Measurements from ENCODE around the gene RUVBL2.

Gene RUVBL2

GRCh38 chr19:48961051-48961649 lies 32.5 kb upstream of the RUVBL2 start:
- peak in 1 of 2 donors; percentile 30 for DNase-seq
- no peaks in the 10 kb centered on the region for H3K9me3 Mint-ChIP-seq
- H3K4me1 Mint-ChIP-seq = peaks cover 87% of the 10 kb centered on the region
- H3K4me3 Mint-ChIP-seq = peak overlapping the region in 1 of 2 donors; percentile 10
- peak overlapping the region in 1 of 2 donors; percentile 85 for H3K27ac Mint-ChIP-seq
- no peaks in the 10 kb centered on the region for H3K27me3 Mint-ChIP-seq
- ATAC-seq = no peak

GRCh38 chr19:48961673-48962028 lies 32.0 kb upstream of the RUVBL2 start:
- Mint-ChIP-seq H3K27me3 (no peaks in the 10 kb centered on the region), H3K27ac (peak overlapping the region; percentile 93 to 98), H3K4me1 (peaks cover 87% of the 10 kb centered on the region), H3K4me3 (peak overlapping the region; percentile 92 to 96), H3K9me3 (no peaks in the 10 kb centered on the region)
- DNase-seq = peak in 1 of 2 donors; percentile 27
- no peak for ATAC-seq

GRCh38 chr19:48962029-48962848 lies 31.4 kb upstream of the RUVBL2 start:
- H3K4me1 Mint-ChIP-seq = peaks cover 87% of the 10 kb centered on the region
- no peaks in the 10 kb centered on the region for H3K27me3 Mint-ChIP-seq
- no peaks in the 10 kb centered on the region for H3K9me3 Mint-ChIP-seq
- peak; percentile 55 to 70 for DNase-seq
- peak; percentile 43 for ATAC-seq
- H3K4me3 Mint-ChIP-seq = peak overlapping the region; percentile 92 to 96
- peak overlapping the region; percentile 93 to 98 for H3K27ac Mint-ChIP-seq

GRCh38 chr19:48962849-48963165 lies 30.9 kb upstream of the RUVBL2 start:
- no peaks in the 10 kb centered on the region for H3K9me3 Mint-ChIP-seq
- peak overlapping the region; percentile 93 to 98 for H3K27ac Mint-ChIP-seq
- no peak for DNase-seq
- H3K4me3 Mint-ChIP-seq = peak overlapping the region; percentile 92 to 96
- H3K4me1 Mint-ChIP-seq = peaks cover 87% of the 10 kb centered on the region
- H3K27me3 Mint-ChIP-seq = no peaks in the 10 kb centered on the region
- no peak for ATAC-seq

GRCh38 chr19:48963371-48964204 lies 30.1 kb upstream of the RUVBL2 start:
- DNase-seq (peak; percentile 69 to 83), ATAC-seq (peak; percentile 35)
- no peaks in the 10 kb centered on the region for H3K27me3 Mint-ChIP-seq
- peaks cover 89% of the 10 kb centered on the region for H3K4me1 Mint-ChIP-seq
- no peaks in the 10 kb centered on the region for H3K9me3 Mint-ChIP-seq
- H3K4me3 Mint-ChIP-seq = peak overlapping the region; percentile 92 to 96
- H3K27ac Mint-ChIP-seq = peak overlapping the region; percentile 93 to 98

DNA sequence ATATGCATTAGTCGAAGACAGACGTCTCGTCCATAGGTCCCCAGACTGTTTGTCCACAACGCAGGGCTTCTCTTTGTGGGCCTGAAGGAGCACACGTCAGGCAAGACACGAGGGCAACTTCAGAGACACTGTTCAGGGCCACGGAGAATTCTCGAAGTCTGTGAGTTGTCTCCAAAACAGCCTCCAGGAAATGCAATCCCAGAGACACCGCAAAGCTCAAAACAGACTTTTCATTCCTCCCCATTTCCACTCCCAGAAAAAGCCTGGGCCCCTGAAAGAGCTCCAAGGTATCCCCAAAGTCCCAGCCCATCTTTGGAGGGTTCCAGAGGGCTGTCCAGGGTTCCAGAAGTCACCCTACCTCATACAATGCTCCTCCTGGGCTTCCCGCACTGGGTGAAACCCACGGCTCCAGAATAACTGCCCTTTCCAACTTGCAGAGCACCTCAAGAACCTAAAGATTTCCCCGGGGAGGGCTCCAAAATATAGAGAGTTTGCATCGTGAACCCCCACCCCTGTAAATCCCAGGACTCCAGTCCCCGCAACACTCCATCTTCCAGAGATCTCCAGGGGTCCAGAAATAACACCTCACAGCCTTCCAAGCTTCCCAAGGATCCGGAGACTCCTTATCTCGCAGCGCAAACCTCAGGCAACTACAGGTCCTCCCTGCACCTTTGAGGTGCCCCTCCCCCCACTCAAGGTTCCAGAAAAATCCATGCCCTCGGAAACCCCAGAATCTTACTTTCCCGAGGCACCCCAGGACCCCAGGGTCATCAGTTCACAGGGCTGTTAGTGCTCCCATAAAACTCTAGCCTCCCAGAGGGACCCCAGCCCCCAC lies 29.3 kb upstream of the RUVBL2 start:
- peak overlapping the region; percentile 93 to 98 for H3K27ac Mint-ChIP-seq
- no peaks in the 10 kb centered on the region for H3K27me3 Mint-ChIP-seq
- DNase-seq = peak in 1 of 2 donors; percentile 26
- H3K4me1 Mint-ChIP-seq = peaks cover 85% of the 10 kb centered on the region
- H3K4me3 Mint-ChIP-seq = peak overlapping the region; percentile 92 to 96
- no peak for ATAC-seq
- no peaks in the 10 kb centered on the region for H3K9me3 Mint-ChIP-seq

GRCh38 chr19:48965040-48965805 lies 28.5 kb upstream of the RUVBL2 start, which contains the start of gene FTL:
Gene FTL, plus strand, starts transcription at chr19:48965309. Its CDS starts 199 bp downstream, at chr19:48965508.
- ATAC-seq (peak; percentile 73), DNase-seq (peak; percentile 95)
- Mint-ChIP-seq H3K4me1 (peaks cover 82% of the 10 kb centered on the region), H3K9me3 (no peaks in the 10 kb centered on the region), H3K27ac (peak within 1 kb of the TSS; percentile 96 to 98), H3K4me3 (peak within 1 kb of the TSS; percentile 92 to 96), H3K27me3 (no peaks in the 10 kb centered on the region)

- ATAC-seq = peak; percentile 59
- H3K4me1 Mint-ChIP-seq = peaks cover 83% of the 10 kb centered on the region
- H3K4me3 Mint-ChIP-seq = peak overlapping the region; percentile 92 to 96
Observed at GRCh38 chr19:48965806-48966540, 27.7 kb upstream of the RUVBL2 start.

GRCh38 chr19:48966541-48967345 lies 26.9 kb upstream of the RUVBL2 start:
- no peak for DNase-seq
- ATAC-seq = no peak
- Mint-ChIP-seq H3K4me1 (peaks cover 78% of the 10 kb centered on the region), H3K4me3 (peak overlapping the region; percentile 92 to 96), H3K9me3 (no peaks in the 10 kb centered on the region), H3K27ac (peak overlapping the region in 1 of 2 donors; percentile 96), H3K27me3 (no peaks in the 10 kb centered on the region)

More at GRCh38 chr19:48965806-48966540, 27.7 kb upstream of the RUVBL2 start:
- Mint-ChIP-seq H3K9me3 (no peaks in the 10 kb centered on the region), H3K27ac (peak overlapping the region; percentile 96 to 98), H3K27me3 (no peaks in the 10 kb centered on the region)
- peak; percentile 87 to 91 for DNase-seq

GRCh38 chr19:48967346-48968178 lies 26.1 kb upstream of the RUVBL2 start:
- Mint-ChIP-seq H3K4me3 (peak overlapping the region; percentile 92 to 96), H3K27ac (peak overlapping the region in 1 of 2 donors; percentile 77), H3K27me3 (no peaks in the 10 kb centered on the region), H3K4me1 (peaks cover 70% of the 10 kb centered on the region), H3K9me3 (no peaks in the 10 kb centered on the region)
- no peak for DNase-seq
- ATAC-seq = no peak

- Mint-ChIP-seq H3K9me3 (no peaks in the 10 kb centered on the region), H3K27ac (peak overlapping the region in 1 of 2 donors; percentile 71), H3K4me3 (no peak overlapping the region), H3K4me1 (peaks cover 64% of the 10 kb centered on the region), H3K27me3 (no peaks in the 10 kb centered on the region)
- ATAC-seq = no peak
- DNase-seq = no peak
Observed at GRCh38 chr19:48968179-48968661, 25.5 kb upstream of the RUVBL2 start.

DNA sequence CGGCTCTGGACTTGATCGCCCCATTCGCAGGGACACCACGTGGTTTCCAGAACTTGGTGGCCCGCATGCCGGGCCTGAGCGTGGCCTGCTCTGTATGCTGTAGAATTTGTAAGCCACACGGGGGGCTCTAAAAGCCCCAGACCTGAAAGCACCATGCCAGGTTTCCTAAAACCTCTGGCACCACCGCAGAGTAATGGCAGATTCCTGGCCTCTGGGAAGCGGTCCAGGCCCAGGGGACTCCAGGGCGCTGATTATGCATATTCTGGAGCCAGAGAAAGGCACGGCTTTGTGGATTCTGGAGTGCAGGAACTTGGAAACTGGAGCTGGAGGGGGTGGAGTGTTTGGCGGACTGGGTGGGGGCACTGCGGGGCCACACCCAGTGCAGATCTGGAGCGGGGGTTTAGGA lies 24.9 kb upstream of the RUVBL2 start:
- no peaks in the 10 kb centered on the region for H3K27me3 Mint-ChIP-seq
- H3K9me3 Mint-ChIP-seq = no peaks in the 10 kb centered on the region
- DNase-seq (no peak), ATAC-seq (no peak)
- no peak overlapping the region for H3K4me3 Mint-ChIP-seq
- no peak overlapping the region for H3K27ac Mint-ChIP-seq
- peaks cover 58% of the 10 kb centered on the region for H3K4me1 Mint-ChIP-seq
